ACHN (cell line): ENCODE results near the gene QSER1.
"Not testable (repeated sequence)": the region's sequence is repeated elsewhere in the genome, so short reads cannot be mapped to it uniquely, and the experiment has no call there.

Experiments
- DNase-seq: peaks from one replicate; pipeline ENCODE4 v3.0.0-alpha.2; 2015
- in situ Hi-C: cut with HindIII; loops from 2 replicates; pipeline ENCODE4 v1.10.0; 2017; ENCODE audit warnings: low sequenced_read_pairs, low pct_ligation_motif_present, low pct_unique_long_range_greater_than_20kb

QSER1 gene

GRCh38 chr11:33017965-33018364 is 125.4 kb downstream of the QSER1 start:
- in situ Hi-C loops, result no loop called here

GRCh38 chr11:33018840-33019239 is 126.2 kb downstream of the QSER1 start:
- in situ Hi-C loops, result no loop called here
- no peak for DNase-seq

More at GRCh38 chr11:33017965-33018364, 125.4 kb downstream of the QSER1 start:
- DNase-seq, result no peak

GRCh38 chr11:33021501-33021900 is 128.9 kb downstream of the QSER1 start:
- DNase-seq, result no peak
- in situ Hi-C loops, result no loop called here

- DNase-seq, result no peak
- in situ Hi-C loops, result no loop called here
Measured at GRCh38 chr11:33021937-33022336, 129.3 kb downstream of the QSER1 start.

GRCh38 chr11:33025339-33025722 is 132.7 kb downstream of the QSER1 start:
- DNase-seq, result no peak
- in situ Hi-C loops, result no loop called here

- in situ Hi-C loops, result no loop called here
- DNase-seq, result no peak
Measured at GRCh38 chr11:33027233-33027632, 134.6 kb downstream of the QSER1 start.

- DNase-seq, result no peak
Measured at GRCh38 chr11:33027846-33028536, 135.4 kb downstream of the QSER1 start.

GRCh38 chr11:33028537-33028914 is 135.9 kb downstream of the QSER1 start:
- in situ Hi-C loops, result no loop called here

More at GRCh38 chr11:33027846-33028536, 135.4 kb downstream of the QSER1 start:
- in situ Hi-C loops, result no loop called here

GRCh38 chr11:33029218-33029617 is 136.6 kb downstream of the QSER1 start:
- in situ Hi-C loops, DNase-seq: not testable (repeated sequence)

More at GRCh38 chr11:33028537-33028914, 135.9 kb downstream of the QSER1 start:
- no peak for DNase-seq
